Mucosa of gallbladder (tissue), 1 donor: ENCODE results near the gene ARF1. TPM values are rescaled to one million over a fixed set of nuclear protein-coding genes. Genes with fewer than 3 reads are reported as not detected.

Experiments used
- DNase-seq: peaks from one replicate; pipeline ENCODE4 v3.0.0-alpha.2; 2020; ENCODE audit warnings: low spot score
- total RNA-seq: library from RNA; stranded (reverse); gene quantifications from one replicate; pipeline ENCODE4 v1.2.1, GENCODE V29; 2021
- donor health status: DM: no; HTN: no; CAD: no.

The ARF1 gene
- total RNA-seq, 1 donor from 2014 or later: 419 TPM

DNA sequence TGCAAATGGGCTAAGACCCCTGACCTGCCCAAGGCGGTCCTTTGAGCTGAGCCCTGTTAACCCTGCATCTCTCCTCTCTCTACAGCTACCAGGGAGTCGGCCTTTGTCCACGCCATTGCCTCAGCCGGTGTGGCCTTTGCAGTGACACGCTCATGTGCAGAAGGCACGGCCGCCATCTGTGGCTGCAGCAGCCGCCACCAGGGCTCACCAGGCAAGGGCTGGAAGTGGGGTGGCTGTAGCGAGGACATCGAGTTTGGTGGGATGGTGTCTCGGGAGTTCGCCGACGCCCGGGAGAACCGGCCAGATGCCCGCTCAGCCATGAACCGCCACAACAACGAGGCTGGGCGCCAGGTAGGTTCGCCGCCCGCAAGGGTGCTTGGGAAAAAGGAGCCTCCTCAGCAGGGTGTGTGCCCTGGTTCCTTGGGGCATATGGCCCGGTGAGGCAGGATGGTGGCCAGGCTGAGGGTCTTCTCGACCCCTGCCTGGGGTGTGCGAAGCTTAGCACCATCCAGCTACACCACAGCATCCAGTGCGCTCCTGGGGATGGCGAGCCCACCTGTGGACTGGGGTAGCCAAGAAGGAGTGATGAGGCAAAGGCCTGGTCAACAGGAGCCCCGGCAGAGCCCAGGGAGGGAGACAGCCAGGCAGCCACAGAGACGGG, 31.8 kb upstream of the ARF1 start:
- DNase-seq: no peak

- DNase-seq: no peak
Observed at GRCh38 chr1:228058172-228058948, 24.1 kb upstream of the ARF1 start.

- no peak for DNase-seq
Observed at GRCh38 chr1:228058949-228059633, 23.4 kb upstream of the ARF1 start.

GRCh38 chr1:228059634-228060457, 22.7 kb upstream of the ARF1 start:
- DNase-seq: peak; percentile 96

- no peak for DNase-seq
Observed at GRCh38 chr1:228060458-228061190, 21.9 kb upstream of the ARF1 start.

- no peak for DNase-seq
Observed at GRCh38 chr1:228061411-228062084, 21.0 kb upstream of the ARF1 start.

- no peak for DNase-seq
Observed at GRCh38 chr1:228062085-228062791, 20.3 kb upstream of the ARF1 start.

DNA sequence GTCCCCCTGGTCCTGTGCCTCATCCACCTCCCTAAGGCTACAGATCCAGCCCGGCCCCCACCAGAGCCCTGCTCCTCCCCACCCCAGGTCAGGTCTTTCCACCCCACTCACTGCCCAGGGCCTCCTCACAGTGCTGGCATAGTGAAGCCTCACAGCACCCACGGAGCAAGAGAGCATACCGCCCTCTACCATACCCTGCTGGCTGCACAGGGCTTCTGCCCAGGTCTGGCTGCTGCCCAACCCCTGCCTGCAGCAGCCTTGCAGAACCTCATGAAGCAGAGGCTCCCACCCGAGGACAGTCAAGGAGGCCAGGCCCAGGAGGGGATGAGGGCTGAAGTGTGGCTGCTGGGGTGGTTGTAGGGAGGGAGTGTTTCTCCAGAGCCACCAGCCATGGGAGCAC, 19.7 kb upstream of the ARF1 start:
- DNase-seq: no peak

DNA sequence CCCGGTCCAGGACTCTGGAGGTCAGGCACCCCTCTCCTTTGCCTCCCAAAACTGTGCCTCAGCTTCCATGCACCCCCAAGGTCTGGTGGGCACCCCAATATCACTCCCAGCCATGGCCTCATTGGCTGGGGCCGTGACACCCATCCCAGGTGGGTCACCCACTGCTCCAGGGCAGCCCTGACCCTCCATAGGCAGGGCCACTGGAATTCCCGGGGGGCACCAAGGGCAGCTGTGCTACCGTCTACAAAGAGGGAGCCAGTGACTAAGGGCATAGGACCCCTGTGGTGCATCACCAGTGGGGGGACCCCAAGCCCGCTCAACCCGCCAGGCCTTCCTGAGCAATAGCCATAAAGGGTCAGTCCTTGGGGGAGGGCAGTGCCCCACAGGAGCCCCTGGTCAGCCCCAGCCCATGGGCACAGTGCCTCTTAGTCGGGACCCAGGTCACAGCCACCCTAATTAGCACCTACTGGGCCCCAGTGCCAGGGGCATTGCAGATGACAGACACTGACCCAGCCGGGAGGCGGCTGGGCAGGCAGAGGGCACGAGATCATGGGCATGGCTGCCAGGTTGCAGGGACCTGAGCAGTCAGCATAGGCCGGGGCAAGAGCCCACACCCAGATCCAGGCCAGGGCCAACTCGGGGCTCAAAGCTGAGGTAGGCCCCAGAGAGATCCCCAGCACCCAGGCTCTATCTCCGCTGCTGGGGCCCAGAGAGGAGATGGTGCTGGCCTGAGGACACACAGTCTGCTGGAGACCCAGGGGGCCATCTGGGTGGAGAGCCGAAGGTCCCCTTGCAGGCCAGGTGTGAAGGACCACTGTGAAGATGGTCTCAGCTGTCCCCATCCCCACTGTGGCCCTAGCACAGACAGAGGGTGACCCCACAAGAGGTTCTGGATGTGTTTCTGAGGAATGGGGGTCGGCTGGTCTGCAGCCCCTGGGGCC, 19.0 kb upstream of the ARF1 start:
- no peak for DNase-seq

DNA sequence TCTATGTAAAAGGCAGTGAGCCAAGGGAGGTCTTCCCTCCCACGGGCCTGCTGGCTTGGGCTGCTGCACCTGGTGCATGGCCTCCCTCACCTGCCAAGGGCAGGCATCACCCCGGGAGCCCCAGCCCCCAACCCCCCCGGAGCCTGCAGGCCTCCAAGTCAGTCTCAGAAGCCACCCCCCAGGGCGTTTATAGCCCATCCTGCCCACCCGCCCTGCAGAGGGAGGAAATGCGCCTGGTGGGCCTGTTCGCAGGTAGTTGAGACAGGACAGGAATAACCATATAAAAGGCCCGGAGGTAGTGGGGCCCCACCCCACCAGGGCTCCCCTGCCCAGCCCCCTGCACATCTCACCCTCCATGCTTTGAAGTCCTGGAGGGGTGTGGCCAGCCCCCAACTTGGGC, 18.2 kb upstream of the ARF1 start:
- no peak for DNase-seq

- DNase-seq: no peak
Observed at GRCh38 chr1:228064741-228065542, 17.6 kb upstream of the ARF1 start.

DNA sequence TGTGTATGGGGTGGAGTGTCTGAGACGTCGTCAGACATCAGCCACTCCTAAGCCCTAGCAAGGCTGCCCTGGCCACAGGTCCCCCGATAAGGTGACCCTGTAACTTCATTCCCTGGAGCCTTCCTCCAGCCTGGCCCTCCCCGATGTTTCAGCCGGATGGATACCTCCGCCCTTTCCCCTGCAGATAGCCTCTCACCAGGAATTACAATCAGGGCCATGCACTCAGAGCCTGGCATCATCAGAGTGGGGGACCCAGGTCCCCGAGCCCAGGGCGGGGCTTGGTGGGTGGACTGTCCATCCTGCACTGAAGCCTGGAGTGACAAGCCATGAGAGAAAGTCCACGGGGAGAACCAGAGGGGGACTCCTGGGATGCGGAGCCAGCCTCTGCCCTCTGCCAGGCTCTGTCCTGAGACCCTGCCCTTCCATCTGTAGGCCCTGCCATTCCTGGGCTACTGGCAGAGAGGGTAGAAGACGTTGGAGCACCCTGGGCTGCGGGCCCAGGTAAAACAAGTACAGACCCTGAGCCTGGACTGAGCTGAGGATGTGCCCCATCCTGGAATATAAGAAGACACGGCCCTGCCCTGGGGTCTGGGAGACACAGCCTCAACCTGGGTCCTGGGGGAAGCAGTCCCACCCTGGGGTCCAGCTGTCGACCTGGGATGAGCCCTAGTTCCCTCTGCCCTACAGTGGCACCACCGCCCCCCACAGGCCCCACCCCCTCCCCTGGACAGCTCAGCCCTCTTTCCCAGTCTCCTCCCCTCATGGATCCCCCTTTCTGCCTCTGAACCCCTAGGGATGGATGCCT, 16.8 kb upstream of the ARF1 start:
- no peak for DNase-seq

- no peak for DNase-seq
Observed at GRCh38 chr1:228066416-228066815, 16.1 kb upstream of the ARF1 start.

GRCh38 chr1:228066891-228067654, 15.4 kb upstream of the ARF1 start:
- no peak for DNase-seq

DNA sequence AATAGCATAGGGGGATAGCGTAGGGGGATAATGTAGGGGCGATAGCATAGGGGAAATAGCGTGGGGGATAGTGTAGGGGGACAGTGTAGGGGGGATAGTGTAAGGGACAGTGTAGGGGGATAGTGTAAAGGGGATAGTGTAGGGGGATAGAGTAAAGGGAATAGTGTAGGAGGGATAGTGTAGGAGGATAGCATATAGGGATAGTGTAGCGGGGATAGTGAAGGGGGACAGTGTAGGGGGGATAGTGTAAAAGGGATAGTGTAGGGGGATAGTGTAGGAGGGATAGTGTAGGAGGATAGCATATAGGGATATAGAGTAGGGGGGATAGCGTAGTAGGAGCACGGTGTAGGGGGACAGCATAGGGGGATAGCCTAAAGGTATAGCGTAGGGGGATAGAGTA, 14.1 kb upstream of the ARF1 start:
- no peak for DNase-seq

- DNase-seq: no peak
Observed at GRCh38 chr1:228070173-228070572, 12.3 kb upstream of the ARF1 start.
